Testis (tissue), 3 donors: ENCODE measurements around the gene HADHA. TPM values are rescaled to one million over a fixed set of nuclear protein-coding genes. Genes with fewer than 3 reads are reported as not detected.

ENCODE experiments used
- DNase-seq: peaks from one replicate; pipeline ENCODE4 v3.0.0-alpha.2; 2019
- H3K27ac ChIP-seq, 2 donors: fragments of 200-600 bp; sonication (generic); one replicate each; pipeline ENCODE4 v1.5.1; 2019
- H3K27me3 ChIP-seq: fragments of 200-600 bp; sonication (generic); one replicate; pipeline ENCODE4 v1.5.1; 2019
- H3K36me3 ChIP-seq: fragments of 200-600 bp; sonication (generic); one replicate; pipeline ENCODE4 v1.5.1; 2017; ENCODE audit warnings: low read depth; ENCODE audit errors: missing control alignments
- H3K4me1 ChIP-seq: fragments of 200-600 bp; sonication (generic); one replicate; pipeline ENCODE4 v1.5.1; 2019
- H3K4me3 ChIP-seq, 2 donors: fragments of 200-600 bp; sonication (generic); one replicate each; pipeline ENCODE4 v1.5.1; 2017 to 2019
- H3K9me3 ChIP-seq: fragments of 200-600 bp; sonication (generic); one replicate; pipeline ENCODE4 v1.5.1; 2017
- CTCF ChIP-seq, 3 experiments: fragments of 450-650 bp in 2 of 3; fragments of 200-600 bp in 1 of 3; sonication (generic) in 1 of 3; IDR thresholded peaks; one replicate each; pipeline ENCODE4 v1.5.1; 2016 to 2019; ENCODE audit warnings: antibody characterized with exemption in 3 of 3, mild to moderate bottlenecking in 2 of 3, moderate library complexity in 1 of 3
- POLR2A ChIP-seq: fragments of 450-650 bp; IDR thresholded peaks from one replicate; pipeline ENCODE4 v1.6.1; 2017; ENCODE audit warnings: antibody characterized with exemption, mild to moderate bottlenecking, moderate library complexity
- WGBS, 2 donors: methylation state at CpG; one replicate each; pipeline ENCODE4 v1.1.5; 2018; 5-methylcytosine and 5-hydroxymethylcytosine counted together
- intact Hi-C: fragments of 100-400 bp; cut with DNase I; formaldehyde crosslinking; loops from one replicate; pipeline ENCODE4 v1.15.1; 2023; ENCODE audit warnings: low total_unique reads
- polyA plus RNA-seq: library from polyadenylated mRNA; stranded (reverse); fragments of 350-450 nt; fragmentation: Illumina TruSeq; extraction: RNeasy Lipid Tissue Mini Kit (QIAGEN cat#74804); gene quantifications from one replicate; pipeline ENCODE4 v1.2.3, GENCODE V29; 2014; ENCODE audit warnings: low read depth, low replicate concordance; ENCODE audit not compliant: insufficient read depth
- total RNA-seq, 2 donors: library from RNA; depleted of rRNA; stranded (reverse); fragments of >200 nt; gene quantifications; one replicate each; pipeline ENCODE4 v1.2.3, GENCODE V29; 2016

HADHA gene
- total and polyA plus RNA-seq, 3 donors from 2014 or later = 93.7 to 161 (median 98.8) TPM

GRCh38 chr2:26178746-26179436, 65.5 kb downstream of the HADHA start:
- Histone ChIP-seq H3K36me3 (no peaks in the 10 kb centered on the region), H3K27me3 (no peaks in the 10 kb centered on the region), H3K9me3 (no peaks in the 10 kb centered on the region), H3K27ac (no peak overlapping the region), H3K4me3 (peak overlapping the region; percentile 44 to 60), H3K4me1 (peaks cover 10% of the 10 kb centered on the region)
- DNase-seq = peak; percentile 52
- intact Hi-C loops = no loop called here
- WGBS, 2 donors = 1 to 7% methylated on average over 8 to 45 of the region's 48 CpGs
- TF ChIP-seq CTCF (IDR thresholded peaks at IDR 0.05) (no peak), POLR2A (no peak)

GRCh38 chr2:26178246-26178645, 66.2 kb downstream of the HADHA start:
- Histone ChIP-seq H3K27ac (no peak overlapping the region), H3K4me3 (peak overlapping the region in 1 of 2 donors; percentile 60), H3K9me3 (no peaks in the 10 kb centered on the region), H3K27me3 (no peaks in the 10 kb centered on the region), H3K36me3 (no peaks in the 10 kb centered on the region), H3K4me1 (peaks cover 12% of the 10 kb centered on the region)
- DNase-seq = no peak
- intact Hi-C loops = no loop called here
- WGBS, 2 donors = 73 to 77% methylated on average over 3 of the region's 3 CpGs
- TF ChIP-seq CTCF (IDR thresholded peaks at IDR 0.05) (no peak), POLR2A (no peak)

GRCh38 chr2:26177122-26177521, 67.3 kb downstream of the HADHA start:
- intact Hi-C loops = no loop called here
- no peak for DNase-seq
- TF ChIP-seq POLR2A (no peak), CTCF (IDR thresholded peaks at IDR 0.05) (no peak)
- Histone ChIP-seq H3K4me1 (peaks cover 13% of the 10 kb centered on the region), H3K9me3 (no peaks in the 10 kb centered on the region), H3K27me3 (no peaks in the 10 kb centered on the region), H3K27ac (no peak overlapping the region), H3K4me3 (no peak overlapping the region), H3K36me3 (no peaks in the 10 kb centered on the region)
- 95 to 96% methylated on average over 7 of the region's 7 CpGs for WGBS, 2 donors

- WGBS, 2 donors = 84 to 89% methylated on average over 11 of the region's 11 CpGs
- peaks cover 13% of the 10 kb centered on the region for H3K4me1 ChIP-seq
- H3K27me3 ChIP-seq = no peaks in the 10 kb centered on the region
- no peaks in the 10 kb centered on the region for H3K36me3 ChIP-seq
- H3K27ac ChIP-seq = no peak overlapping the region
- no peak overlapping the region for H3K4me3 ChIP-seq
- DNase-seq = no peak
- intact Hi-C loops = no loop called here
- TF ChIP-seq POLR2A = no peak
- no peak for TF ChIP-seq CTCF (IDR thresholded peaks at IDR 0.05)
- no peaks in the 10 kb centered on the region for H3K9me3 ChIP-seq
Measured at GRCh38 chr2:26176279-26176615, 68.2 kb downstream of the HADHA start.
